Left lobe of liver (tissue), 2 donors: ENCODE data around the gene FSTL4. TPM values are rescaled to one million over a fixed set of nuclear protein-coding genes. Genes with fewer than 3 reads are reported as not detected.
A peak's percentile ranks its signal among the peaks of the same experiment; 100 is the strongest.
"Not testable (repeated sequence)": the region's sequence is repeated elsewhere in the genome, so short reads cannot be mapped to it uniquely, and the experiment has no call there.

Experiments
- ATAC-seq: fragments of 200-7000 bp; cut with Tn5 transposase; one replicate; pipeline ENCODE4 v1.9.1; 2020; ENCODE audit warnings: mild to moderate bottlenecking, moderate library complexity
- DNase-seq: peaks from one replicate; pipeline ENCODE4 v3.0.0-alpha.2; 2020; ENCODE audit warnings: low spot score
- total RNA-seq: library from RNA; stranded (reverse); gene quantifications from one replicate; pipeline ENCODE4 v1.2.1, GENCODE V29; 2021
- donor health status: DM: no; HTN: no; CAD: no; lungs with moderate emphysema.
- donor health status: DM: no; HTN: yes; CAD: no.

The FSTL4 gene
- total RNA-seq, 1 donor from 2014 or later, result not detected

GRCh38 chr5:133559960-133560359 lies 52.4 kb downstream of the FSTL4 start:
- DNase-seq (no peak), ATAC-seq (no peak)

DNA sequence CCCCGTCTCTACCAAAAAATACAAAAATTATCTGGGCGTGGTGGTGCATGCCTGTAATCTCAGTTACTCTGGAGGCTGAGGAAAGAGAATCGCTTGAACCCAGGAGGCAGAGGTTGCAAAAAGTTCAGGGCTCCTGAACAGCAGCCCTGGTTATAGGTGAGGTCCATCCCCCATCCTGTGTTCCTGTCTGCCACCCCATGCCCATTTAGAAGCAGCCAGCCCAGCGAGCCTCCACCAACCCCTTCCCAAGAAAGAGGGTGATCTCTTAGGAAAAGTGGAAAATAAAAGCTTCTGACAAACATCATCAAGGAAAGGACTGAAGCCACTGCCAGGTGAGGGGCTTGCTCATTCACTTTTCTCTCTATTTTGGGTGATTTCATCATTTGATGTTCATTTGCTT lies 55.8 kb downstream of the FSTL4 start:
- DNase-seq (no peak), ATAC-seq (no peak)

GRCh38 chr5:133554279-133554678 lies 58.1 kb downstream of the FSTL4 start:
- DNase-seq (no peak), ATAC-seq (no peak)

DNA sequence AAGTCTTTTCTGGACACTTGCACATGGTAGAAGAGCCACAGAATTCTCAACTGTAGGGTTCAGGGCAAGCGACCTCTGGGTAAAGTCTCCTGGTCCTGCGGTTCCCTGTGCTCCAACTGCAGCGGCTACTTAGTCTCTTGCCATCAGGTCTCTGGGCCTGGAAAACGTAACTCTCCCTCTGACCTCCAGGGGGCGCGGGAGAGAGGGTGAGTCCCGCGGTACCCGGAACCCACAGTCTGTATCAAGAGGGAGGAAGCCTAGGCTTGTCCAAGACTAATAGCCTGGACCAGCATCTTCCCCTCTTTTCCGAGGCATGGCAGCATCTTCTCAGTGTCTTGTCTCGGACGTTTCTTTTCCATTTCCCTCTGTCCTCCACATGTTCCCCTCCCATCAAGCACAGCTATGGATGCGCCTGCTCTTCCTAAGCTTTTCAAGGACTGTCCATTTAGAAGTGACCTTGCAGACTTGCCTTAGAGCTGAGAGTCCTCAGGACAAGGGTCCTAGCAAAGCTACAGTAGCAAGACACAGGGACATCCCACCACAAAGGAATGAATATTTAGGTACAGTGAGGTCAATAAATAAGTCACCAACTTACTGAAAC lies 59.3 kb downstream of the FSTL4 start:
- DNase-seq (peak; percentile 50), ATAC-seq (peak; percentile 85)

DNA sequence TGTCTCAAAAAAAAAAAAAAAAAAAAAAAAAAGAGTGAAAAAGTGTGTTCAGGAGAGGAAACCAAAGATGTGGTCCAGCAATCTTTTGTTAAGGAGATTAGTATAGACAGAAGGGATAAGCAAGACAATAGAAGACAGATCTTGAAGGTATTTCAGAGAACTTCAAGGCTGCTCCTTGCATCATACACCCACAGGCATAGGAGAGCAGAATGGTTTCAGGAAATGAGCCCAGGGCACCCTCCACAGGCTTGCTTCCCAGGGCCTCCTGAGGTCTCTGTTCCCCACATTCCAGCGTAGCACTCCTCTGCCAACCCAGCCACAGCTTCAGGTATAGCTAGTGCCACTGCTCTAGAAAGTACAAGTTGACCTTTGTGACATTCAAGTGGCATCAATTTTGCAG lies 65.8 kb downstream of the FSTL4 start:
- no peak for DNase-seq
- ATAC-seq, result no peak

DNA sequence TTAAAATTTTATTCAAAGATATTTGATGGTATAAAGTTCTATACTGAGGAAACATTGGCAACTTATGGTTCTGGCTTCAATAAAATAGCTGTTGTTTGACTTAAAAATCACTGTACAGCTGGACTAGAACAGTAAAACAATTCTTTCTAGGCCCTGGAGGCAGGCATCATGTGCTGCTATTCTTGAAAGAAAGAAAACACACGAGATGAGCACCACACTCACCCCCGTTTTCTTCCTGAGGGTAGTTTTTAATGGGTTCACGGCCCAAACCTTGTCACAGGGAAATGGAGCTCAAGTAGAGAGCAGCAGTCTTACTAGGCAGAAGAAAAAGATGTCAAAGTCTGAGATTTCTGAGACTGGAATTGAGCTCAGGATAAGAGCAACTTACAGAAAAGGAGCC lies 68.0 kb downstream of the FSTL4 start:
- ATAC-seq (no peak), DNase-seq (no peak)

DNA sequence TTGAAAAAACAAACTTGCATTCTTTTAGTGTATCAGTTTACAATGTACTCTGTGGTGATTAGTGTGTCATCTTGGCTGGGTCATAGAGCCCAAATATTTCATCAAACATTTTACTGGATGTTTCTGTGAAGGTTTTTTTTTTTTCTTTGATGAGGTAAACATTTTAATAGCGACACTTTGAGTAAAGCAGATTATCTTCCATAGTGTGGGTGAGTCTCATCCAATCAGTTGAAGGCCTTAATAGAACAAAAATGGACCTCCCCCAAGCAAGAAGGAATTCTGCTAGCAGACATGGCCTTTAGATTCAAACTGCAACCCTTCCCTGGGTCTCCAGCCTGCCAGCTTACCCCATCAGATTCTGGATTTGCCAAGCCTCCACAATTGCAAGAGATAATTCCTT lies 72.5 kb downstream of the FSTL4 start:
- DNase-seq, result no peak
- no peak for ATAC-seq

- DNase-seq (no peak), ATAC-seq (no peak)
Measured at GRCh38 chr5:133538718-133539117, 73.6 kb downstream of the FSTL4 start.

- not testable (repeated sequence) for ATAC-seq, DNase-seq
Measured at GRCh38 chr5:133535241-133535929, 77.0 kb downstream of the FSTL4 start.

DNA sequence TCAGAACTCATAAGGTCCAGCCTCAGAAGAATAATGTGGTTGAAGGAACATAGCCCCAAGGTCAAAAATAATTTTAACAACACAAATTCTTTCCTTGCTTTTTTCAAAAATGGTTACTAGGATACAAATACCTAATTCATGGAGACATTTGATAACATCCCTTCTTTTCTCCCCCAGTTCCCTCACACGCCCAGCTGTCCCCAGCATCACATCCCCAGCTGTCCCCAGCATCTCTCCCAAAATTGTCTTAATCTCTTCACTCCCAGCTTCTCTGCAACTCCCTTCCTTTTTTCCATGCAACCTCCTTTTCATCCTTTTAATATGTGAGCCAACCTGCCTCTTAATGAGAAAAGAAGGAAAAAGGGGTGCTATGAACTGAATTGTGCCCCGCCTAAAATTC lies 77.8 kb downstream of the FSTL4 start:
- ATAC-seq, result no peak
- no peak for DNase-seq

DNA sequence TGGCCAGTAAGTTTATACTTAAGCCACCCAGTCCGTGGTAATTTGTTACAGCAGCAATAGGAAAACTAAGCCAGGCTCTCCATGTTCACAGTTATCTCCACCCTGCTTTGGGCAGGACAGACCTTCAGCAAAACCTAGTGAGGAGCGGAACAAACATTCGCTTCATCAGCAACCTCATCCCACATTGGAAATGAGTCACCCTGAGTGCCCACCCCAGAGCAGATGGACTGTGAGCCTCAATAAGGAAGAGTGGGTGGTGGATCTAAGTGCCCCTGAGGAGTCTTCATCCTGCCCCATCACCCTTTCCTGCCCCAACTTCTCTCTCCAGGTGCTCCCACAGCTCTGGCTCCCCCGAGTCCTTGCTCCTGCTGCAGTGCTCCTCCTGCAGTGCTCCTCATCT lies 78.8 kb downstream of the FSTL4 start:
- no peak for ATAC-seq

GRCh38 chr5:133531594-133531993 lies 80.7 kb downstream of the FSTL4 start:
- no peak for ATAC-seq

More for the DNA sequence above, 78.8 kb downstream of the FSTL4 start:
- no peak for DNase-seq

GRCh38 chr5:133531178-133531577 lies 81.2 kb downstream of the FSTL4 start:
- ATAC-seq, result no peak
- no peak for DNase-seq

More at GRCh38 chr5:133531594-133531993, 80.7 kb downstream of the FSTL4 start:
- DNase-seq, result no peak

GRCh38 chr5:133530270-133530669 lies 82.1 kb downstream of the FSTL4 start:
- no peak for DNase-seq
- ATAC-seq, result no peak

- ATAC-seq (no peak), DNase-seq (no peak)
Measured at GRCh38 chr5:133528841-133529240, 83.5 kb downstream of the FSTL4 start.

GRCh38 chr5:133527311-133527710 lies 85.0 kb downstream of the FSTL4 start:
- no peak for DNase-seq
- no peak for ATAC-seq

GRCh38 chr5:133526368-133526767 lies 86.0 kb downstream of the FSTL4 start:
- DNase-seq, result no peak
- ATAC-seq, result no peak

- no peak for DNase-seq
- ATAC-seq, result no peak
Measured at GRCh38 chr5:133525126-133525525, 87.2 kb downstream of the FSTL4 start.

DNA sequence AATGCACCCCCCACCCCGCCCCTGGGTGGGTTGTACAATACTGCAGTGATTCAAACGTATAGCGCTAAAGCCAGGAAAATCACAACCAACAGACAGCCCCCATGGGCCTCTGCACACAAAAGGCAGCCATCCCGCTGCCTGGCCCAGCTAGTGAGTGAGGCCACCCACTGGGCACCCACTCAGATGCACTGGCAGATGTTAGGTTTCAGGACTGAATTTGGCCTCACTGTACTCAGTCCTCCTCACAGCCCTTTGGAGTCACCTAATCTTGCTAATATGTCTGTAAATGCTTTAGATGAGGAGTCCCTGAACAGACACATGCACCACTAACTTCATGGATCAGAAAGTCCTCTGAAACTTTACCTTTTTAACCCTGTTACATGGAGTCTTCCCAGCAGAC lies 87.7 kb downstream of the FSTL4 start:
- ATAC-seq, result no peak
- DNase-seq, result no peak

DNA sequence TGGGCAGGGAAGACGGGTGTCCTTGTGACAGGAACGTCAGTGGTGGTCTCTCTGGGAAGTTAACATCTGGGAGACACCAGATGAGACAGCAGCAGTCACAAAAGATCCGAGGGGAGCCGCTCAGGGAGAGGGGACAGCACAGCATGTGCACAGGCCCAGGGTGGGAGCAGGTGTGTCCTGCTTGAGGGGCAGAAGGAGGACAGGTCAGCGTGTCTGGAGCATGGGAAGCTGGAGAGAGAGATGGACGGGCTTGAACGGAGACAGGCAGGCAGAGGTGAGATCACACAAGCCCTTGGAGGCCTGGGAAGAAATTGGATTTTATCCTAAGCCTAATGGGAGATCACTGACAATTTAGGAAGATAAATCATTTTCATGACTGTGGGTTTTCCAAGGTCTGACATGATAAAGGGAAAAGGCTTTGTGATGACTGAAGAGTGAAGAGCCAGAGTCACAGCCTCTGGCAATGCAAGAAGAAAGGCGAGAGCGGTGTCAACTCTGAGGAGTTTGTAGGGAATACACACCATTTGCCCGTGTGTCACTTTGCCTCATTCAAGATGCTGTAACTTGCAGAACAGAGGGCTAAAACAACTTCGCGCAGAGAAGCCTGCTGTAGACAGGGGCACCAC lies 88.3 kb downstream of the FSTL4 start:
- no peak for DNase-seq
- ATAC-seq, result no peak

GRCh38 chr5:133523013-133523658 lies 89.2 kb downstream of the FSTL4 start:
- DNase-seq (peak; percentile 16), ATAC-seq (no peak)

GRCh38 chr5:133521801-133522200 lies 90.5 kb downstream of the FSTL4 start:
- DNase-seq, result peak; percentile 1
- no peak for ATAC-seq
